ENCODE results near the gene DPYD.

Gene DPYD

DNA sequence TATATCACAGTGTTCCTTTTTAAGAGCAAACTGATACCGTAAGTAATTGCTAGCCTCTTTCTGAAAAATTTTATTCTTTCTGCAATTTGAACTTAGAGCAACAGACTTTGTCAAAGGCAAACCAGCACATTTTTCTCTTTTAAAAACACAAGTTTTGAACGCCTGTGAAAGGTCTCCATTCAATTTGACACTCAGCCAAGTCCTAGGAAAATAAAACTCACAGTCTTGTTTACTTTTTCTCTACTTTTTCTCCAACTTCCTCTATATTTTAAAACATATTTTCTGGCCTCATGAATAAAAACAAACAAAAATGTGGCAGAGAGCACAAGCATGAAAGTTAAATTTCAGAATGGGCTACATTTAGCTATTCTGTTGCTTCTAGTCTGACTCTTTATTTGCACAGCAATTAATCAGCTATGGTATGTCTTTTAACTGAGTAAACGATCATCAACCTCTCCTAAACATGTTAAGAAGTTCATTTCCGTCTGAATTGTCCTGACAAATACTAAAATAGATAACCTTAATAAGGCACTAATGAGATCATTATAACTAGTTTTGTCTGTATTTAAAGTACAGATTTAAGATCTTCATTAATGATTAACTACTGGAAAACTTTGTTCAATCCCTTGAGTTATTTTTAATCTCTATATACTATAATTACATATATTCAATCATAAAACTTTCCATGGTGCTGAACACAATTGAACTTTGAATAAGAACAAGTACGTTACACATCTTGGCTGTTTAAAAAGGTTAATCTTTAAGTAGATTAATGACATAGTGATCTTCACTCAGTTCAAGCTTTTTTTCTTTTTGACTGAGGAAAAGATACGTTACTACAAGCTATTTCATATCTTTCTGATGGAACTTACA lies 648.7 kb downstream of the DPYD start:
- H3K4me1 ChIP-seq = peaks cover 0 to 8% (median 0%) of the 10 kb centered on the region in 4 donors
- intact Hi-C loops (cut with DNase I; ENCODE audit: low total_unique reads) = no loop called here
- TF ChIP-seq, protein P1, sequence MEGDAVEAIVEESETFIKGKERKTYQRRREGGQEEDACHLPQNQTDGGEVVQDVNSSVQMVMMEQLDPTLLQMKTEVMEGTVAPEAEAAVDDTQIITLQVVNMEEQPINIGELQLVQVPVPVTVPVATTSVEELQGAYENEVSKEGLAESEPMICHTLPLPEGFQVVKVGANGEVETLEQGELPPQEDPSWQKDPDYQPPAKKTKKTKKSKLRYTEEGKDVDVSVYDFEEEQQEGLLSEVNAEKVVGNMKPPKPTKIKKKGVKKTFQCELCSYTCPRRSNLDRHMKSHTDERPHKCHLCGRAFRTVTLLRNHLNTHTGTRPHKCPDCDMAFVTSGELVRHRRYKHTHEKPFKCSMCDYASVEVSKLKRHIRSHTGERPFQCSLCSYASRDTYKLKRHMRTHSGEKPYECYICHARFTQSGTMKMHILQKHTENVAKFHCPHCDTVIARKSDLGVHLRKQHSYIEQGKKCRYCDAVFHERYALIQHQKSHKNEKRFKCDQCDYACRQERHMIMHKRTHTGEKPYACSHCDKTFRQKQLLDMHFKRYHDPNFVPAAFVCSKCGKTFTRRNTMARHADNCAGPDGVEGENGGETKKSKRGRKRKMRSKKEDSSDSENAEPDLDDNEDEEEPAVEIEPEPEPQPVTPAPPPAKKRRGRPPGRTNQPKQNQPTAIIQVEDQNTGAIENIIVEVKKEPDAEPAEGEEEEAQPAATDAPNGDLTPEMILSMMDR (IDR thresholded peaks at IDR 0.05) = no peak
- H3K4me3 ChIP-seq = no peak overlapping the region
- no peaks in the 10 kb centered on the region for H3K36me3 ChIP-seq
- H3K9me3 ChIP-seq = no peaks in the 10 kb centered on the region
- DNase-seq = no peak
- H3K27ac ChIP-seq = no peak overlapping the region
- no peaks in the 10 kb centered on the region for H3K27me3 ChIP-seq

DNA sequence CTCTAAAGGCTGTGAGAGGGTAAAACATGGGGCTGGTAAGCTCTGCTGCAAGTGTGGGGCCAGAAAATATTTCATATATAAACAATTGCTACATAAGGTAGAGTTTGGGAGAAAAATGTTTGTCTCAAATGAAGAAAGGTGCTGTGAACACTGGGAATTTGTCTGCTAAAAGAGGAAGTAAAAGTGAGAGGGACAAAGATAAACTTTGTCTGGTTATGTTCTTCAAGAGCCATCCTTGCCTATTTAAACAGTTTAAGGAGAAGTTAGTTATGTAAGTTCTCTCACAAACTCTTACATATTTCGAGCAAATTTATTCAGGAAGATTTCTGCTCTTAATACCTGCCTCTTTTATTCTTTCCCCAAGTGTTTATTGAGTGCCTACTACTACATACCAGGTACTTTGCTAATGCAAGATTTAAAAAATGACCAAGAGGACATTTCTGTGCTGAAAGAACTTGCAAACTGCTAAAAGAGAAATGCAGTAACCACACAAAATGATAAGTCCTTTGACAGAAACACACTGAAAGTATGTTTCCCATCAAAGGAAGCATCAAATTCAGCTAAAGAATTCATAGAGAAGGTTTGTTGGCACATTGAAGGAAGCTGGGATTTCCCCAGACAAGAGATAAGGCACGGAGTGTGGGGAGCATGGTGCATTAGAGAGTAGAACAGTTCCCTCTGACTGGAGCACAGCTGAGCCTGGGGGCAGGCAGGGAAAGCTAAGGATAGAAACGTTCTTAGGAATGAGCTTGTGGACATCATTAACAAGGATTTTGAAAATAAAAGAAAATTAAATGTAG lies 650.1 kb downstream of the DPYD start:
- Histone ChIP-seq H3K27me3 (no peaks in the 10 kb centered on the region), H3K27ac (no peak overlapping the region), H3K4me1 (peaks cover 0 to 8% (median 0%) of the 10 kb centered on the region in 4 donors), H3K4me3 (no peak overlapping the region), H3K9me3 (no peaks in the 10 kb centered on the region), H3K36me3 (no peaks in the 10 kb centered on the region)
- TF ChIP-seq, protein P1 (IDR thresholded peaks at IDR 0.05) = no peak
- no peak for DNase-seq
- intact Hi-C loops (cut with DNase I; ENCODE audit: low total_unique reads) = no loop called here

DNA sequence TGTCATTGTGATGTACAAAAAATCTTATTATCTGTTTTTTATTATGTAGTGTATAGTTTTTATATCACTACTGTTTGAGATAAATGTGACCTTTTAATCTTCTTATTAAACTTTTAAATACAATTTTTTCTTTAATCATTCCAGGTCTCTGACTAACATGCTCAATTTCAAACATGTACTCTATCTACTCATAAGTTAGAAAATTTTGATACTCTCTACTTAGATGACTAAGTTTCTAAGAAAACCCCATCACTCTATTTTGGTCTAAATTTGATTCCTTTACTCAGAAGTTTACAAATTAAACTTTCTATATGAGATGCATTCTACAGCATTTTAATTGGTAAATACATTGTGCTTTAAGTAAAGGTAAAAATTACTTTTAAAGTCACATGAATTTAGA lies 655.2 kb downstream of the DPYD start:
- Histone ChIP-seq H3K9me3 (no peaks in the 10 kb centered on the region), H3K4me1 (no peaks in the 10 kb centered on the region), H3K4me3 (no peak overlapping the region), H3K27me3 (no peaks in the 10 kb centered on the region), H3K27ac (no peak overlapping the region), H3K36me3 (no peaks in the 10 kb centered on the region)
- TF ChIP-seq, protein P1 (IDR thresholded peaks at IDR 0.05) = no peak
- no peak for DNase-seq
- intact Hi-C loops (cut with DNase I; ENCODE audit: low total_unique reads) = no loop called here

DNA sequence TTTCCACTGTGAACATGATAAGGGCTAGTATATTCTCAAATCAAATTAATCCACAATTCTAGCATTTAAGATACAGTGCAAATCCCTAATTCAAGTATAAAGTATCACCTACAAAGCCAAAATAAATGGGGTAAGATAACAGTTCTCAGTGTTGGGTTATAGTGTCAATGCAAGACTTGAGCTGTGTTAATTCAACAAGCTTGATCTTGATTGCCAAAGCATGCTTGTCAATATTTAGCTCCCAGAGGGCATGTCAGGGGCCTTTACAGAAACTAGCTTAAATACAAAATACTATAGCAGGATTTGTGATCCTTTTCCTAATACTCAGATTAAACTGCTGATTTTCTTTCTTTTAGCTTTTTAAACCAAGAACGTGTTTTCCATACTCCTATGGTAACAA lies 658.0 kb downstream of the DPYD start:
- H3K4me3 ChIP-seq = no peak overlapping the region
- no peak for DNase-seq
- TF ChIP-seq, protein P1 (IDR thresholded peaks at IDR 0.05) = no peak
- H3K9me3 ChIP-seq = no peaks in the 10 kb centered on the region
- no peaks in the 10 kb centered on the region for H3K4me1 ChIP-seq
- no peaks in the 10 kb centered on the region for H3K27me3 ChIP-seq
- H3K27ac ChIP-seq = no peak overlapping the region
- no peaks in the 10 kb centered on the region for H3K36me3 ChIP-seq
- intact Hi-C loops (cut with DNase I; ENCODE audit: low total_unique reads) = no loop called here

DNA sequence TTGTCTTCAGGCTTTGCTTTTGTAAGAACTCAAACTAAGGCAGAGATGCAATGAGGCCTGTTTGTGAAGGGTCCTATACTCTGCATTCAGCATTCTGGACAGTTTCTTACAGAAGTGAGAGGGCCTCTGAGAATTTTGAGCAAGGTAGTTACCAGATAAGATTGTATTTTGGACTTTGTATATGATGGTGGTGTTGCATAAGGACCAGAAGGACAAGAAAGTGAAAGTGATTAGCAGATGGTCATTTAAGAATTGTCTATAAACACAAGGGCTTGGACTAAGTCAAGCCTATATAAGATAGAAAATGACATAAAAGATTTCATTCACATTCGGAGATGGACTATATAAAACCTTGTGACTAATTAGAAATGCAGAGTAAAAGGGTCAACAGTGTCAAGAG lies 662.2 kb downstream of the DPYD start:
- H3K4me3 ChIP-seq = no peak overlapping the region
- TF ChIP-seq, protein P1 (IDR thresholded peaks at IDR 0.05) = no peak
- no peak for DNase-seq
- no peaks in the 10 kb centered on the region for H3K36me3 ChIP-seq
- H3K27ac ChIP-seq = no peak overlapping the region
- intact Hi-C loops (cut with DNase I; ENCODE audit: low total_unique reads) = no loop called here
- H3K27me3 ChIP-seq = no peaks in the 10 kb centered on the region
- no peaks in the 10 kb centered on the region for H3K4me1 ChIP-seq
- no peaks in the 10 kb centered on the region for H3K9me3 ChIP-seq
